GM23338 (cell line): ENCODE data around the gene STK38L. TPM values are rescaled to one million over a fixed set of nuclear protein-coding genes. Genes with fewer than 3 reads are reported as not detected.

ENCODE experiments used
- ATAC-seq: fragments of 200-7000 bp; cut with Tn5 transposase; 3 replicates; pipeline ENCODE4 v1.9.1; 2020
- DNase-seq: peaks from one replicate; pipeline ENCODE4 v3.0.0-alpha.2; 2015; ENCODE audit warnings: low spot score
- H2AFZ ChIP-seq: fragments of 200-600 bp; sonication (generic); 2 replicates; pipeline ENCODE4 v1.8.0; 2016; ENCODE audit warnings: antibody characterized with exemption, mild to moderate bottlenecking, moderate library complexity
- H3F3A ChIP-seq: fragments of 200-600 bp; sonication (generic); replicated peaks from 2 replicates; pipeline ENCODE4 v1.8.0; 2017; ENCODE audit warnings: antibody characterized with exemption, mixed run types, low read depth
- H3K27ac ChIP-seq: fragments of 200-600 bp; sonication (generic); 2 replicates; pipeline ENCODE4 v1.6.1; 2016; ENCODE audit warnings: low read depth
- H3K27me3 ChIP-seq: fragments of 200-600 bp; sonication (generic); 2 replicates; pipeline ENCODE4 v1.8.0; 2016; ENCODE audit warnings: mild to moderate bottlenecking, mixed run types, moderate library complexity; ENCODE audit not compliant: insufficient read depth
- H3K36me3 ChIP-seq: fragments of 200-600 bp; sonication (generic); 2 replicates; pipeline ENCODE4 v1.8.0; 2016; ENCODE audit warnings: mild to moderate bottlenecking; ENCODE audit not compliant: insufficient read depth
- H3K4me1 ChIP-seq: fragments of 200-600 bp; sonication (generic); 2 replicates; pipeline ENCODE4 v1.8.0; 2016; ENCODE audit warnings: mild to moderate bottlenecking, moderate library complexity; ENCODE audit not compliant: insufficient read depth
- H3K4me2 ChIP-seq: fragments of 200-600 bp; sonication (generic); 2 replicates; pipeline ENCODE4 v1.7.1; 2017; ENCODE audit warnings: mixed run types
- H3K4me3 ChIP-seq: fragments of 200-600 bp; sonication (generic); 2 replicates; pipeline ENCODE4 v1.6.1; 2016; ENCODE audit warnings: mixed run types
- H3K79me2 ChIP-seq: fragments of 200-600 bp; sonication (generic); replicated peaks from 2 replicates; pipeline ENCODE4 v1.8.0; 2017; ENCODE audit warnings: mild to moderate bottlenecking; ENCODE audit not compliant: insufficient read depth
- H3K9me2 ChIP-seq: fragments of 200-600 bp; sonication (generic); 2 replicates; pipeline ENCODE4 v1.8.0; 2017; ENCODE audit not compliant: insufficient read depth
- H4K20me1 ChIP-seq: fragments of 200-600 bp; sonication (generic); replicated peaks from 2 replicates; pipeline ENCODE4 v1.8.0; 2017; ENCODE audit warnings: mild to moderate bottlenecking; ENCODE audit not compliant: insufficient read depth
- H3K27ac Mint-ChIP-seq: 2 replicates; pipeline ENCODE4 v1.8.0; 2020; ENCODE audit warnings: inconsistent platforms, mild to moderate bottlenecking, moderate library complexity, mixed read lengths
- H3K27me3 Mint-ChIP-seq: 3 replicates; pipeline ENCODE4 v1.8.0; 2022; ENCODE audit warnings: low read depth, mild to moderate bottlenecking, moderate library complexity, mixed read lengths, inconsistent platforms; ENCODE audit not compliant: insufficient read depth, poor library complexity
- H3K36me3 Mint-ChIP-seq: 3 replicates; pipeline ENCODE4 v1.8.0; 2021; ENCODE audit warnings: low read depth, mild to moderate bottlenecking, inconsistent platforms, moderate library complexity, mixed read lengths
- H3K4me1 Mint-ChIP-seq: 3 replicates; pipeline ENCODE4 v1.8.0; 2020; ENCODE audit warnings: mild to moderate bottlenecking, inconsistent platforms, mixed read lengths
- H3K4me3 Mint-ChIP-seq: 3 replicates; pipeline ENCODE4 v1.8.0; 2021; ENCODE audit warnings: moderate library complexity, mild to moderate bottlenecking, inconsistent platforms, mixed read lengths
- H3K9me3 Mint-ChIP-seq: 3 replicates; pipeline ENCODE4 v1.8.0; 2020; ENCODE audit warnings: moderate library complexity, mild to moderate bottlenecking, inconsistent platforms, mixed read lengths
- CREB1 ChIP-seq: fragments of 250-450 bp; sonication (Bioruptor Pico); IDR thresholded peaks from 2 replicates; pipeline ENCODE4 v1.5.0; 2020; ENCODE audit warnings: low read depth, mild to moderate bottlenecking, moderate library complexity
- CTCF ChIP-seq, 2 experiments: fragments of 200-600 bp in 1 of 2; sonication (generic) in 1 of 2; conservative IDR thresholded peaks; 2 replicates each; pipeline versions ENCODE4 v1.5.1 to v1.6.1; 2016 to 2017; ENCODE audit warnings: antibody characterized with exemption in 2 of 2, low read depth in 2 of 2, mild to moderate bottlenecking in 2 of 2, moderate library complexity in 1 of 2
- JUNB ChIP-seq: IDR thresholded peaks from one replicate; pipeline ENCODE4 v1.6.1; 2016; ENCODE audit warnings: antibody characterized with exemption; ENCODE audit not compliant: unreplicated experiment
- NANOG ChIP-seq: IDR thresholded peaks from 2 replicates; pipeline ENCODE4 v1.6.1; 2016; ENCODE audit warnings: antibody characterized with exemption, borderline replicate concordance
- POLR2AphosphoS5 ChIP-seq: IDR thresholded peaks from 2 replicates; pipeline ENCODE4 v1.6.1; 2016; ENCODE audit warnings: antibody characterized with exemption, low read depth
- STAT1 ChIP-seq: IDR thresholded peaks from one replicate; pipeline ENCODE4 v1.6.1; 2016; ENCODE audit warnings: antibody characterized with exemption; ENCODE audit not compliant: unreplicated experiment
- ZNF114 ChIP-seq: fragments of 250-450 bp; sonication (Bioruptor Pico); IDR thresholded peaks from 2 replicates; pipeline ENCODE4 v1.5.0; 2020; ENCODE audit warnings: mild to moderate bottlenecking, moderate library complexity
- ZNF462 ChIP-seq: fragments of 250-450 bp; sonication (Bioruptor Pico); IDR thresholded peaks from 2 replicates; pipeline ENCODE4 v1.5.0; 2020; ENCODE audit warnings: mild to moderate bottlenecking, moderate library complexity
- polyA plus RNA-seq: library from polyadenylated mRNA; unstranded; fragments of >200 nt; fragmentation: Nextera tagmentation; extraction: Ambion mirVana; gene quantifications from 2 replicates; pipeline ENCODE4 v1.2.1, GENCODE V29; 2016
- total RNA-seq: library from RNA; depleted of rRNA; stranded (reverse); fragments of >200 nt; shearing (Covaris generic); gene quantifications from 2 replicates; pipeline ENCODE4 v1.2.3, GENCODE V29; 2014

STK38L gene
- total and polyA plus RNA-seq, 2 experiments from 2014 or later = 28.9 to 56.5 TPM

- no peak overlapping the region for H2AFZ ChIP-seq
- H3K4me2 ChIP-seq = no peak overlapping the region
- no peaks in the 10 kb centered on the region for H3F3A ChIP-seq
- no peak overlapping the region for H3K27ac Mint-ChIP-seq
- no peaks in the 10 kb centered on the region for H3K27me3 ChIP-seq
- no peaks in the 10 kb centered on the region for H3K79me2 ChIP-seq
- no peaks in the 10 kb centered on the region for H3K4me1 ChIP-seq
- ATAC-seq = no peak
- no peaks in the 10 kb centered on the region for H3K9me3 Mint-ChIP-seq
- no peak overlapping the region for H3K27ac ChIP-seq
- H3K9me2 ChIP-seq = no peaks in the 10 kb centered on the region
- peaks cover 21% of the 10 kb centered on the region for H3K36me3 ChIP-seq
- TF ChIP-seq JUNB = no peak
- TF ChIP-seq CREB1 (CRISPR knock-in tag) = no peak
- TF ChIP-seq NANOG = no peak
- TF ChIP-seq ZNF114 (CRISPR knock-in tag) = no peak
- no peak for TF ChIP-seq CTCF (conservative IDR thresholded peaks at IDR 0.05; ENCODE audit: low read depth in 2 of 2)
- no peak for TF ChIP-seq ZNF462 (CRISPR knock-in tag)
- no peak for TF ChIP-seq POLR2AphosphoS5
- no peak for TF ChIP-seq STAT1
- no peaks in the 10 kb centered on the region; the same call in 1 of the 2 replicates for H4K20me1 ChIP-seq
- H3K4me3 ChIP-seq = no peak overlapping the region
- DNase-seq = no peak
- H3K4me1 Mint-ChIP-seq = no peaks in the 10 kb centered on the region
- H3K4me3 Mint-ChIP-seq = no peak overlapping the region
- peaks cover 28% of the 10 kb centered on the region for H3K36me3 Mint-ChIP-seq
- peaks cover 5% of the 10 kb centered on the region for H3K27me3 Mint-ChIP-seq
Measured at GRCh38 chr12:27309293-27309994, 65.4 kb downstream of the STK38L start.
